Astrocyte of the cerebellum (primary cell): ENCODE measurements around the gene TOM1L2.

Experiments
- DNase-seq: peaks from one replicate; pipeline ENCODE4 v3.0.0-alpha.2; 2011; ENCODE audit warnings: low read depth
- H3K4me3 ChIP-seq: 2 replicates; pipeline ENCODE4 v1.5.1; 2011; ENCODE audit warnings: mild to moderate bottlenecking, low read depth, low read length, moderate library complexity
- CTCF ChIP-seq: IDR thresholded peaks from 2 replicates; pipeline ENCODE4 v1.5.1; 2012; ENCODE audit warnings: low read length, low read depth, moderate library complexity, mild to moderate bottlenecking; ENCODE audit errors: missing control alignments
- in situ Hi-C: cut with HindIII; loops from 2 replicates; pipeline ENCODE4 v1.10.0; 2017; ENCODE audit warnings: low sequenced_read_pairs

TOM1L2 gene

GRCh38 chr17:17905036-17905320 is 67.2 kb downstream of the TOM1L2 start:
- in situ Hi-C loops = no loop called here
- no peak for DNase-seq
- TF ChIP-seq CTCF = no peak
- H3K4me3 ChIP-seq = no peak overlapping the region

GRCh38 chr17:17904166-17905035 is 67.8 kb downstream of the TOM1L2 start:
- in situ Hi-C loops = no loop called here
- no peak for DNase-seq
- no peak overlapping the region for H3K4me3 ChIP-seq
- TF ChIP-seq CTCF = no peak

- DNase-seq = no peak
Observed at GRCh38 chr17:17902877-17903276, 69.3 kb downstream of the TOM1L2 start.

GRCh38 chr17:17902376-17902775 is 69.8 kb downstream of the TOM1L2 start:
- no peak for TF ChIP-seq CTCF
- in situ Hi-C loops = no loop called here
- DNase-seq = no peak
- no peak overlapping the region for H3K4me3 ChIP-seq

More at GRCh38 chr17:17902877-17903276, 69.3 kb downstream of the TOM1L2 start:
- in situ Hi-C loops = no loop called here
- no peak overlapping the region for H3K4me3 ChIP-seq
- TF ChIP-seq CTCF = no peak

GRCh38 chr17:17900615-17901520 is 71.3 kb downstream of the TOM1L2 start:
- no peak for TF ChIP-seq CTCF
- in situ Hi-C loops = no loop called here
- peak; percentile 95 for DNase-seq
- H3K4me3 ChIP-seq = no peak overlapping the region

GRCh38 chr17:17899486-17899885 is 72.7 kb downstream of the TOM1L2 start:
- no peak overlapping the region for H3K4me3 ChIP-seq
- in situ Hi-C loops = loop anchor here (5.0 to 10.0 kb wide), 2 partner anchors 38 to 755 kb away; no protein-coding TSS in a partner anchor
- no peak for DNase-seq
- TF ChIP-seq CTCF = no peak
